WERI-Rb-1 (cell line): Measurements from ENCODE around the gene TMEM178B.

Source experiments
- DNase-seq: peaks from one replicate; pipeline ENCODE4 v3.0.0-alpha.2; 2020
- H3K27ac ChIP-seq: fragments of 250-450 bp; sonication (Bioruptor Pico); 2 replicates; pipeline ENCODE4 v1.5.1; 2020; ENCODE audit warnings: mild to moderate bottlenecking, moderate library complexity
- H3K27me3 ChIP-seq: fragments of 250-450 bp; sonication (Bioruptor Pico); 2 replicates; pipeline ENCODE4 v1.5.1; 2021; ENCODE audit warnings: mild to moderate bottlenecking, low read depth, moderate library complexity; ENCODE audit not compliant: insufficient read depth, severe bottlenecking
- H3K36me3 ChIP-seq: fragments of 250-450 bp; sonication (Bioruptor Pico); 2 replicates; pipeline ENCODE4 v1.5.1; 2020; ENCODE audit warnings: mild to moderate bottlenecking, moderate library complexity
- H3K4me3 ChIP-seq: 2 replicates; pipeline ENCODE4 v1.5.1; 2011; ENCODE audit warnings: low read depth, mild to moderate bottlenecking, control low read depth, low read length
- H3K9me3 ChIP-seq: fragments of 250-450 bp; sonication (Bioruptor Pico); 2 replicates; pipeline ENCODE4 v1.5.1; 2021; ENCODE audit warnings: mild to moderate bottlenecking, moderate library complexity; ENCODE audit not compliant: severe bottlenecking
- TF ChIP-seq, protein P1 (sequence below): IDR thresholded peaks from 2 replicates; pipeline ENCODE4 v1.5.1; 2011; ENCODE audit warnings: low read depth, mild to moderate bottlenecking, control low read depth, inconsistent platforms, low read length

TMEM178B gene

DNA sequence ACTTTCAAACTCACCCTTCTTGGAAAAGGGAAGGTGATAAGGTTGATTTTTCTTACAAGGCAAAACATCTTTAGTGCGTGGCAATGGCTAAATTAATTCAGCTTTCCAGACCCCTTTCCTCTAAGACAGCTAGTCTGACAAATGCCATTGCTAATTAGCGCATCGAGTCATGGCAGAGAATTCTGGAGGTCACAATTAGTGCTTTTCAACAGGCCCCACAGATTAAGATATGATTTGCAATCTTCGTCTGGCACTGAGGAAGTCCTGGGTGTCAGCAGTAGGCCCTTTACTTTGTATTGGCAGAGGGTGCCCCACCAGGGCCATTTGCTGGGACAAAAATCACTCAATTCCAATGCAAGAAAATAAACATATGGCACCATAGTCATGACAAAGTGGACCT, 288.1 kb downstream of the TMEM178B start:
- DNase-seq: no peak
- no peaks in the 10 kb centered on the region for H3K27me3 ChIP-seq
- TF ChIP-seq, protein P1, sequence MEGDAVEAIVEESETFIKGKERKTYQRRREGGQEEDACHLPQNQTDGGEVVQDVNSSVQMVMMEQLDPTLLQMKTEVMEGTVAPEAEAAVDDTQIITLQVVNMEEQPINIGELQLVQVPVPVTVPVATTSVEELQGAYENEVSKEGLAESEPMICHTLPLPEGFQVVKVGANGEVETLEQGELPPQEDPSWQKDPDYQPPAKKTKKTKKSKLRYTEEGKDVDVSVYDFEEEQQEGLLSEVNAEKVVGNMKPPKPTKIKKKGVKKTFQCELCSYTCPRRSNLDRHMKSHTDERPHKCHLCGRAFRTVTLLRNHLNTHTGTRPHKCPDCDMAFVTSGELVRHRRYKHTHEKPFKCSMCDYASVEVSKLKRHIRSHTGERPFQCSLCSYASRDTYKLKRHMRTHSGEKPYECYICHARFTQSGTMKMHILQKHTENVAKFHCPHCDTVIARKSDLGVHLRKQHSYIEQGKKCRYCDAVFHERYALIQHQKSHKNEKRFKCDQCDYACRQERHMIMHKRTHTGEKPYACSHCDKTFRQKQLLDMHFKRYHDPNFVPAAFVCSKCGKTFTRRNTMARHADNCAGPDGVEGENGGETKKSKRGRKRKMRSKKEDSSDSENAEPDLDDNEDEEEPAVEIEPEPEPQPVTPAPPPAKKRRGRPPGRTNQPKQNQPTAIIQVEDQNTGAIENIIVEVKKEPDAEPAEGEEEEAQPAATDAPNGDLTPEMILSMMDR: no peak
- H3K36me3 ChIP-seq: no peaks in the 10 kb centered on the region
- no peak overlapping the region for H3K27ac ChIP-seq
- H3K4me3 ChIP-seq: no peak overlapping the region
- H3K9me3 ChIP-seq: no peaks in the 10 kb centered on the region

- no peak for DNase-seq
- no peaks in the 10 kb centered on the region for H3K36me3 ChIP-seq
- H3K9me3 ChIP-seq: no peaks in the 10 kb centered on the region
- no peak overlapping the region for H3K27ac ChIP-seq
- no peaks in the 10 kb centered on the region for H3K27me3 ChIP-seq
- TF ChIP-seq, protein P1: no peak
- H3K4me3 ChIP-seq: no peak overlapping the region
Observed at GRCh38 chr7:141362580-141363435, 288.9 kb downstream of the TMEM178B start.

DNA sequence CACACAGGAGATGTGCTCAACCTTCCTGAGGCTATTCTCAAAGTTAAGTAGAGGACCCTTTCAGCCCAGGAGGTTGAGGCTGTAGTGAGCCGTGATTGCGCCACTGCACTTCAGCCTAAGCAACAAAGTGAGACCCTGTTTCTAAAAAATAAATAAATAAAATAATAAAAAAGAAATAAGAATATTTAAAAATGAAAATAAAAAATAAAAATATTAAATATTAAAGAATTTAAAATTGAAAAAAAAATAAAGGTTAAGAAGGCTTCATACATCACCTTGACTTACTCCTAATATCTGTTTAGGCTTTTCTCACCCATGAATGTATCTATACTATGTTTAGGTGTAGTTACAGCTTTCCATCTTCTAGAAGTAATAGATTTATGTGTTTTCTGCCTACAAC, 289.9 kb downstream of the TMEM178B start:
- no peak for DNase-seq
- TF ChIP-seq, protein P1: no peak
- no peaks in the 10 kb centered on the region for H3K27me3 ChIP-seq

DNA sequence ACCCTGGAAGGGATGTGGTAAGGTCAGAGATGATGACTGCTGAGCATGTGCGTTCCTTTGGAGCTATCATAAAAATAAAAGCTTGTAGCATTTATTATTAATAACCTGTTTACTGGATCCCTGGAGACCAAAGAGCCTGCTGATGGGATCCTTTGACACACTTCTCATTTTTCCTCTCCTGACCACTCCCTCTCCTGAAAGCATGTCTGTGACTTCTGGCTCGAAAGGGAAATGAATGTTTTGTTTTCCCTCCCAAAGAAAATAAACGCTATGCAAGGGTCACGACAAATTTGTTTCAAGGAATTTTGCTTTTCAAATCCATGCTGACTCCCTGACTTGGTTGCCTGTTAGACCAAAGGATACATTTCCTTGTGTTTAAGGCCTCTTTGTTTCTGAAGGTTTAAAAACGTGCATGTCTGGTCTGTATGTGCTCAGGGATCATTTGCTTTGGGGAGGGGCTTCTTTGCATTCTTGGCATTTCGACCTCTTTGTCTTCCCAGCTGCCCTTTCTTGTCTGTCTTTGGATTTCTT, 292.3 kb downstream of the TMEM178B start:
- no peak for DNase-seq
- H3K4me3 ChIP-seq: no peak overlapping the region
- TF ChIP-seq, protein P1: no peak
- H3K27me3 ChIP-seq: no peaks in the 10 kb centered on the region
- H3K9me3 ChIP-seq: no peaks in the 10 kb centered on the region
- no peak overlapping the region for H3K27ac ChIP-seq
- no peaks in the 10 kb centered on the region for H3K36me3 ChIP-seq

More for the DNA sequence above, 289.9 kb downstream of the TMEM178B start:
- Histone ChIP-seq H3K27ac (no peak overlapping the region), H3K36me3 (no peaks in the 10 kb centered on the region), H3K9me3 (no peaks in the 10 kb centered on the region), H3K4me3 (no peak overlapping the region)

- Histone ChIP-seq H3K27ac (no peak overlapping the region), H3K36me3 (no peaks in the 10 kb centered on the region), H3K4me3 (no peak overlapping the region), H3K9me3 (no peaks in the 10 kb centered on the region), H3K27me3 (no peaks in the 10 kb centered on the region)
- TF ChIP-seq, protein P1: no peak
- no peak for DNase-seq
Observed at GRCh38 chr7:141369422-141369821, 295.6 kb downstream of the TMEM178B start.

GRCh38 chr7:141370178-141370577, 296.3 kb downstream of the TMEM178B start:
- TF ChIP-seq, protein P1: no peak

More at GRCh38 chr7:141370178-141370577, 296.3 kb downstream of the TMEM178B start:
- Histone ChIP-seq H3K27me3 (no peaks in the 10 kb centered on the region), H3K36me3 (no peaks in the 10 kb centered on the region), H3K27ac (no peak overlapping the region), H3K4me3 (no peak overlapping the region), H3K9me3 (no peaks in the 10 kb centered on the region)
- DNase-seq: no peak
